HG02678 (cell line): ENCODE results near the gene CHST11.

Source experiments
- ATAC-seq: cut with Tn5 transposase; IDR thresholded peaks from one replicate; pipeline ENCODE4 v1.9.1; 2021; ENCODE audit warnings: mild to moderate bottlenecking, moderate library complexity; ENCODE audit not compliant: unreplicated experiment

Gene CHST11

GRCh38 chr12:104479123-104479662 is 22.4 kb downstream of the CHST11 start:
- no peak for ATAC-seq

GRCh38 chr12:104480012-104480411 is 23.3 kb downstream of the CHST11 start:
- ATAC-seq, result no peak

- no peak for ATAC-seq
Observed at GRCh38 chr12:104480826-104481440, 24.2 kb downstream of the CHST11 start.

GRCh38 chr12:104482113-104482512 is 25.4 kb downstream of the CHST11 start:
- ATAC-seq, result no peak

- ATAC-seq, result no peak
Observed at GRCh38 chr12:104482748-104483147, 26.0 kb downstream of the CHST11 start.

- ATAC-seq, result no peak
Observed at GRCh38 chr12:104484079-104484478, 27.3 kb downstream of the CHST11 start.

GRCh38 chr12:104485651-104486362 is 29.1 kb downstream of the CHST11 start:
- ATAC-seq, result no peak

GRCh38 chr12:104486363-104486750 is 29.6 kb downstream of the CHST11 start:
- ATAC-seq, result no peak

GRCh38 chr12:104486943-104487819 is 30.4 kb downstream of the CHST11 start:
- peak; percentile 50 for ATAC-seq

- no peak for ATAC-seq
Observed at GRCh38 chr12:104488374-104488773, 31.6 kb downstream of the CHST11 start.

GRCh38 chr12:104490186-104490585 is 33.4 kb downstream of the CHST11 start:
- no peak for ATAC-seq

- ATAC-seq, result no peak
Observed at GRCh38 chr12:104490850-104491249, 34.1 kb downstream of the CHST11 start.

GRCh38 chr12:104493496-104493895 is 36.7 kb downstream of the CHST11 start:
- ATAC-seq, result no peak

- ATAC-seq, result peak; percentile 38
Observed at GRCh38 chr12:104494137-104494792, 37.5 kb downstream of the CHST11 start.

GRCh38 chr12:104494793-104495158 is 38.0 kb downstream of the CHST11 start:
- ATAC-seq, result peak; percentile 37

- ATAC-seq, result no peak
Observed at GRCh38 chr12:104495786-104496185, 39.0 kb downstream of the CHST11 start.

GRCh38 chr12:104496336-104496735 is 39.6 kb downstream of the CHST11 start:
- no peak for ATAC-seq

GRCh38 chr12:104498211-104498801 is 41.6 kb downstream of the CHST11 start:
- no peak for ATAC-seq

GRCh38 chr12:104499668-104500332 is 43.1 kb downstream of the CHST11 start:
- no peak for ATAC-seq

GRCh38 chr12:104501115-104501514 is 44.4 kb downstream of the CHST11 start:
- ATAC-seq, result no peak
